SK-N-SH (cell line): Measurements from ENCODE around the gene SPATA32. TPM values are rescaled to one million over a fixed set of nuclear protein-coding genes. Genes with fewer than 3 reads are reported as not detected.
A peak's percentile ranks its signal among the peaks of the same experiment; 100 is the strongest.

Experiments
- CTCF ChIA-PET: fragments of 300-600, 350-600 bp; formaldehyde crosslinking; extraction: SDS; loops from one replicate; lab custom pipeline; 2021; lab: Yijun Ruan, JAX
- POLR2A ChIA-PET: fragments of 350-600 bp; sonication (Branson Sonifier 250); formaldehyde crosslinking; extraction: SDS; loops from one replicate; lab custom pipeline; 2020; ENCODE audit warnings: antibody characterized with exemption, inconsistent platforms; lab: Yijun Ruan, JAX
- DNase-seq: peaks from one replicate; pipeline ENCODE4 v3.0.0; 2012
- H2AFZ ChIP-seq: fragments of 200-600 bp; sonication (generic); 2 replicates; pipeline ENCODE4 v1.8.1; 2016; ENCODE audit warnings: antibody characterized with exemption, mild to moderate bottlenecking, low read depth
- H3F3A ChIP-seq: fragments of 200-600 bp; sonication (generic); replicated peaks from 2 replicates; pipeline ENCODE3; 2016; ENCODE audit warnings: antibody characterized with exemption, mild to moderate bottlenecking; ENCODE audit not compliant: insufficient read depth
- H3K27ac ChIP-seq, 2 experiments: fragments of 200-500 bp in 1 of 2; fragments of 200-600 bp in 1 of 2; sonication (Bioruptor generic) in 1 of 2; sonication (generic), shearing (Covaris generic) in 1 of 2; 2 replicates each; pipeline versions ENCODE4 v1.5.1 to v1.6.1; 2014 to 2016; ENCODE audit warnings: low read depth in 2 of 2, inconsistent platforms in 1 of 2, low read length in 1 of 2, mild to moderate bottlenecking in 1 of 2, mixed read lengths in 1 of 2
- H3K27me3 ChIP-seq: fragments of 200-600 bp; sonication (generic), shearing (Covaris generic); 2 replicates; pipeline ENCODE4 v1.6.1; 2016; ENCODE audit warnings: mixed run types; ENCODE audit not compliant: insufficient read depth
- H3K36me3 ChIP-seq, 2 experiments: fragments of 200-500 bp in 1 of 2; fragments of 200-600 bp in 1 of 2; sonication (Bioruptor generic) in 1 of 2; sonication (generic) in 1 of 2; replicated peaks in 1 of 2; 2 replicates each; pipeline versions ENCODE3 to v1.5.1; 2014 to 2016; ENCODE audit warnings: low read length in 1 of 2, mild to moderate bottlenecking in 1 of 2; ENCODE audit not compliant: insufficient read depth in 2 of 2, control insufficient read depth in 1 of 2
- H3K4me1 ChIP-seq, 2 experiments: fragments of 200-500 bp in 1 of 2; fragments of 200-600 bp in 1 of 2; sonication (Bioruptor generic) in 1 of 2; sonication (generic), shearing (Covaris generic) in 1 of 2; 2 replicates each; pipeline versions ENCODE4 v1.5.1 to v1.6.1; 2014 to 2016; ENCODE audit warnings: low read depth in 1 of 2, low read length in 1 of 2, mixed run types in 1 of 2; ENCODE audit not compliant: insufficient read depth in 2 of 2, control insufficient read depth in 1 of 2
- H3K4me2 ChIP-seq: fragments of 200-600 bp; sonication (generic), shearing (Covaris generic); 2 replicates; pipeline ENCODE4 v1.6.1; 2017; ENCODE audit warnings: mixed run types
- H3K4me3 ChIP-seq, 2 experiments: fragments of 200-500 bp in 1 of 2; fragments of 200-600 bp in 1 of 2; sonication (Bioruptor generic) in 1 of 2; sonication (generic), shearing (Covaris generic) in 1 of 2; 2 replicates each; pipeline versions ENCODE4 v1.5.1 to v1.8.1; 2014 to 2016; ENCODE audit warnings: low read depth in 2 of 2, inconsistent platforms in 1 of 2, low read length in 1 of 2, mild to moderate bottlenecking in 1 of 2, mixed read lengths in 1 of 2, moderate library complexity in 1 of 2
- H3K79me2 ChIP-seq: fragments of 200-600 bp; sonication (generic); 2 replicates; pipeline ENCODE4 v1.8.1; 2017; ENCODE audit warnings: mild to moderate bottlenecking; ENCODE audit not compliant: insufficient read depth
- H3K9ac ChIP-seq: fragments of 200-600 bp; sonication (generic); 2 replicates; pipeline ENCODE4 v1.6.1; 2017; ENCODE audit warnings: mixed run types
- H3K9me2 ChIP-seq: fragments of 200-600 bp; sonication (generic); 2 replicates; pipeline ENCODE4 v1.6.1; 2017; ENCODE audit warnings: mixed run types
- H3K9me3 ChIP-seq: fragments of 200-600 bp; sonication (generic); 2 replicates; pipeline ENCODE4 v1.6.1; 2017; ENCODE audit warnings: mixed run types, mild to moderate bottlenecking, moderate library complexity
- H4K20me1 ChIP-seq: fragments of 200-600 bp; sonication (generic); 2 replicates; pipeline ENCODE4 v1.6.1; 2017; ENCODE audit warnings: mild to moderate bottlenecking, mixed run types; ENCODE audit not compliant: insufficient read depth
- CHD2 ChIP-seq: fragments of 150-350 bp; IDR thresholded peaks from 2 replicates; pipeline ENCODE4 v1.6.1; 2018; ENCODE audit warnings: low read length; ENCODE audit not compliant: partially characterized antibody
- ELF1 ChIP-seq: IDR thresholded peaks from 2 replicates; pipeline ENCODE4 v1.4.0; 2012
- EP300 ChIP-seq, 2 experiments: IDR thresholded peaks; 2 replicates each; pipeline versions ENCODE4 v1.4.0 to v1.6.1; 2012; ENCODE audit warnings: borderline replicate concordance in 1 of 2, low read depth in 1 of 2, low read length in 1 of 2
- EZH2phosphoT487 ChIP-seq: fragments of 200-600 bp; sonication (generic); IDR thresholded peaks from 2 replicates; pipeline ENCODE4 v1.6.1; 2017; ENCODE audit warnings: low read depth, mixed run types, mild to moderate bottlenecking, antibody characterized with exemption, moderate library complexity, borderline replicate concordance
- FOXJ3 ChIP-seq: sonication (generic); formaldehyde crosslinking; IDR thresholded peaks from 2 replicates; pipeline ENCODE4 v1.5.1; 2020; ENCODE audit warnings: mild to moderate bottlenecking, missing genetic modification reagents
- JUND ChIP-seq: IDR thresholded peaks from 2 replicates; pipeline ENCODE4 v1.4.0; 2012
- MEF2A ChIP-seq: IDR thresholded peaks from 2 replicates; pipeline ENCODE4 v1.4.0; 2012; ENCODE audit warnings: low read depth, borderline replicate concordance
- MXI1 ChIP-seq: IDR thresholded peaks from 2 replicates; pipeline ENCODE4 v1.6.1; 2012; ENCODE audit warnings: mild to moderate bottlenecking, low read depth, low read length, improper control_type of control experiment
- PBX3 ChIP-seq: IDR thresholded peaks from 2 replicates; pipeline ENCODE4; 2012
- POLR2AphosphoS5 ChIP-seq: IDR thresholded peaks from 2 replicates; pipeline ENCODE4 v1.6.1; 2012; ENCODE audit warnings: low read depth, low read length
- RAD21 ChIP-seq: IDR thresholded peaks from 2 replicates; pipeline ENCODE4 v1.6.1; 2012; ENCODE audit warnings: mild to moderate bottlenecking, low read length
- RCOR1 ChIP-seq: fragments of 150-350 bp; IDR thresholded peaks from 2 replicates; pipeline ENCODE4 v1.6.1; 2017; ENCODE audit warnings: antibody characterized with exemption, low read length
- SIN3A ChIP-seq: IDR thresholded peaks from 2 replicates; pipeline ENCODE4 v1.6.1; 2012; ENCODE audit warnings: low read depth, mild to moderate bottlenecking, low read length, moderate library complexity, borderline replicate concordance
- SMC3 ChIP-seq: IDR thresholded peaks from 2 replicates; pipeline ENCODE4 v1.6.1; 2012; ENCODE audit warnings: low read depth, low read length, improper control_type of control experiment
- TAF1 ChIP-seq: IDR thresholded peaks from 2 replicates; pipeline ENCODE4 v1.6.1; 2012; ENCODE audit warnings: low read depth, mild to moderate bottlenecking, low read length, moderate library complexity, borderline replicate concordance
- TCF12 ChIP-seq: IDR thresholded peaks from 2 replicates; pipeline ENCODE4 v1.4.0; 2012
- TEAD4 ChIP-seq: IDR thresholded peaks from 2 replicates; pipeline ENCODE4 v1.4.0; 2012; ENCODE audit warnings: mild to moderate bottlenecking, borderline replicate concordance; ENCODE audit not compliant: insufficient read depth
- USF1 ChIP-seq: IDR thresholded peaks from 2 replicates; pipeline ENCODE4 v1.4.0; 2012; ENCODE audit warnings: low read depth, borderline replicate concordance
- USF2 ChIP-seq: fragments of 150-350 bp; IDR thresholded peaks from 2 replicates; pipeline ENCODE4 v1.6.1; 2017; ENCODE audit warnings: antibody characterized with exemption, low read length, low read depth, borderline replicate concordance
- YY1 ChIP-seq: IDR thresholded peaks from 2 replicates; pipeline ENCODE4 v1.4.0; 2012; ENCODE audit warnings: low read depth, mild to moderate bottlenecking
- ZBTB33 ChIP-seq: IDR thresholded peaks from 2 replicates; pipeline ENCODE4 v1.4.0; 2012; ENCODE audit warnings: low read depth, borderline replicate concordance
- WGBS: methylation state at CpG from one replicate; pipeline ENCODE4 v1.1.6; 2017; ENCODE audit warnings: low lambda C conversion rate; 5-methylcytosine and 5-hydroxymethylcytosine counted together
- polyA plus RNA-seq, 3 experiments: library from polyadenylated mRNA; depleted of rRNA; stranded (reverse); fragments of >200 nt; gene quantifications; 2 replicates each; pipeline ENCODE4 v1.2.3, GENCODE V29; 2012

SPATA32 gene
- polyA plus RNA-seq, 1 of the 3 experiments (the other 2 are of a cell fraction) = not detected

- peaks cover 0 to 29% of the 10 kb centered on the region in 2 experiments; a peak in 1 of 4 replicates for H3K4me1 ChIP-seq
- WGBS = 57% methylated on average over 5 of the region's 7 CpGs
- H3K9ac ChIP-seq = no peak overlapping the region
These were observed 36.7 kb downstream of the SPATA32 start for GRCh38 chr17:45225051-45225700.

GRCh38 chr17:45224671-45225050 is 37.2 kb downstream of the SPATA32 start:
- Histone ChIP-seq H2AFZ (no peak overlapping the region), H3K9ac (no peak overlapping the region), H3K27me3 (no peaks in the 10 kb centered on the region), H3K9me2 (no peaks in the 10 kb centered on the region), H3K9me3 (no peaks in the 10 kb centered on the region), H3K4me3 (no peak overlapping the region), H3K27ac (no peak overlapping the region), H3K79me2 (no peaks in the 10 kb centered on the region), H3K4me2 (no peak overlapping the region), H3F3A (peaks cover 9% of the 10 kb centered on the region), H4K20me1 (no peaks in the 10 kb centered on the region), H3K36me3 (no peaks in the 10 kb centered on the region), H3K4me1 (peaks cover 0 to 29% of the 10 kb centered on the region in 2 experiments; a peak in 1 of 4 replicates)
- ChIA-PET CTCF (interaction anchor here (1.5 to 16.2 kb wide), 4 partner anchors 6 to 166 kb away, joined by 3 to 260 read pairs (median 182); no protein-coding TSS in a partner anchor), POLR2A (no interaction called here)
- DNase-seq = no peak
- TF ChIP-seq ZBTB33 (no peak), SMC3 (no peak), TAF1 (no peak), TCF12 (no peak), FOXJ3 (CRISPR knock-in tag) (no peak), EZH2phosphoT487 (no peak), EP300 (IDR thresholded peaks at IDR 0.05; ENCODE audit: borderline replicate concordance in 1 of 2, low read depth in 1 of 2, low read length in 1 of 2) (no peak), USF1 (no peak), TEAD4 (no peak), PBX3 (no peak), SIN3A (no peak), ELF1 (no peak), USF2 (no peak), JUND (no peak), YY1 (no peak), POLR2AphosphoS5 (no peak), MEF2A (no peak), MXI1 (no peak), CHD2 (no peak), RAD21 (no peak)
- 93% methylated on average over 2 of the region's 9 CpGs for WGBS

More at GRCh38 chr17:45225051-45225700, 36.7 kb downstream of the SPATA32 start:
- POLR2A ChIA-PET = no interaction called here
- Histone ChIP-seq H3K79me2 (no peaks in the 10 kb centered on the region), H3K9me2 (no peaks in the 10 kb centered on the region), H4K20me1 (no peaks in the 10 kb centered on the region), H3K4me2 (no peak overlapping the region), H2AFZ (no peak overlapping the region), H3K4me3 (no peak overlapping the region), H3K27me3 (no peaks in the 10 kb centered on the region), H3F3A (peaks cover 6% of the 10 kb centered on the region), H3K27ac (no peak overlapping the region), H3K36me3 (no peaks in the 10 kb centered on the region), H3K9me3 (no peaks in the 10 kb centered on the region)
- CTCF ChIA-PET = interaction anchor here (0.8 to 16.2 kb wide), 7 partner anchors 14 to 603 kb away, joined by 3 to 260 read pairs (median 4); partner anchors contain the start of gene HEXIM2
- no peak for DNase-seq
- TF ChIP-seq RCOR1 (no peak), TCF12 (0 out of 2 replicates have a peak, but pooled peaks have one; percentile 11)
